Astrocyte (in vitro differentiated cells and primary cell): ENCODE measurements around the gene CENPL. TPM values are rescaled to one million over a fixed set of nuclear protein-coding genes. Genes with fewer than 3 reads are reported as not detected.

ENCODE experiments used
- DNase-seq: peaks from one replicate; pipeline ENCODE4 v3.0.0-alpha.2; 2010; ENCODE audit warnings: low read depth
- FAIRE-seq: peaks from 2 replicates; lab custom pipeline; 2011; peaks lifted over from hg19 to GRCh38; lab: Jason Lieb, UNC
- H2AFZ ChIP-seq: 2 replicates; pipeline ENCODE4 v1.6.0; 2012; ENCODE audit warnings: low read depth, low read length, inconsistent platforms
- H3K27ac ChIP-seq: 2 replicates; pipeline ENCODE4 v1.5.1; 2011; ENCODE audit warnings: low read depth, low read length, inconsistent platforms
- H3K27me3 ChIP-seq: 2 replicates; pipeline ENCODE4 v1.6.0; 2011; ENCODE audit warnings: low read length, inconsistent platforms; ENCODE audit not compliant: insufficient read depth
- H3K36me3 ChIP-seq: 2 replicates; pipeline ENCODE4 v1.5.1; 2011; ENCODE audit warnings: low read length, inconsistent platforms; ENCODE audit not compliant: insufficient read depth
- H3K4me1 ChIP-seq: 2 replicates; pipeline ENCODE4 v1.5.1; 2011; ENCODE audit warnings: low read length, inconsistent platforms; ENCODE audit not compliant: insufficient read depth
- H3K4me2 ChIP-seq: 2 replicates; pipeline ENCODE4 v1.6.0; 2012; ENCODE audit warnings: low read length, inconsistent platforms
- H3K4me3 ChIP-seq: 2 replicates; pipeline ENCODE4 v1.5.1; 2011; ENCODE audit warnings: low read depth, mild to moderate bottlenecking, low read length, inconsistent platforms; ENCODE audit not compliant: insufficient read depth
- H3K79me2 ChIP-seq: 2 replicates; pipeline ENCODE4 v1.6.0; 2012; ENCODE audit warnings: mild to moderate bottlenecking, low read length, inconsistent platforms; ENCODE audit not compliant: insufficient read depth
- H3K9ac ChIP-seq: 2 replicates; pipeline ENCODE4 v1.6.0; 2012; ENCODE audit warnings: mild to moderate bottlenecking, low read length, inconsistent platforms
- H3K9me3 ChIP-seq: 2 replicates; pipeline ENCODE4 v1.5.1; 2012; ENCODE audit warnings: low read depth, mild to moderate bottlenecking, low read length, inconsistent platforms; ENCODE audit not compliant: insufficient read depth
- H4K20me1 ChIP-seq: 2 replicates; pipeline ENCODE4 v1.6.0; 2012; ENCODE audit warnings: low read length, inconsistent platforms; ENCODE audit not compliant: insufficient read depth
- H3K27ac Mint-ChIP-seq: one replicate; pipeline ENCODE4 v1.8.0; 2021; ENCODE audit warnings: mild to moderate bottlenecking, mixed read lengths; ENCODE audit not compliant: unreplicated experiment
- H3K27me3 Mint-ChIP-seq: one replicate; pipeline ENCODE4 v1.8.0; 2021; ENCODE audit warnings: low read depth, mixed read lengths; ENCODE audit not compliant: unreplicated experiment
- H3K36me3 Mint-ChIP-seq: one replicate; pipeline ENCODE4 v1.8.0; 2021; ENCODE audit warnings: low read depth, mixed read lengths; ENCODE audit not compliant: unreplicated experiment
- H3K4me1 Mint-ChIP-seq: one replicate; pipeline ENCODE4 v1.8.0; 2021; ENCODE audit warnings: low read depth, mixed read lengths; ENCODE audit not compliant: unreplicated experiment
- H3K4me3 Mint-ChIP-seq: one replicate; pipeline ENCODE4 v1.8.0; 2021; ENCODE audit warnings: mild to moderate bottlenecking, moderate library complexity, mixed read lengths; ENCODE audit not compliant: unreplicated experiment
- H3K9me3 Mint-ChIP-seq: one replicate; pipeline ENCODE4 v1.8.0; 2021; ENCODE audit warnings: mild to moderate bottlenecking, mixed read lengths; ENCODE audit not compliant: unreplicated experiment
- EZH2 ChIP-seq: IDR thresholded peaks from 2 replicates; pipeline ENCODE4 v1.6.1; 2012; ENCODE audit warnings: mild to moderate bottlenecking, low read length, inconsistent platforms; ENCODE audit not compliant: insufficient read depth
- total RNA-seq: library from RNA; stranded (reverse); gene quantifications from 2 replicates; pipeline ENCODE4 v1.2.1, GENCODE V29; 2021
- TF ChIP-seq, protein P1 (sequence below): IDR thresholded peaks from 2 replicates; pipeline ENCODE4 v1.5.1; 2011; ENCODE audit warnings: low read depth, mild to moderate bottlenecking, inconsistent platforms, low read length, moderate library complexity; ENCODE audit not compliant: insufficient read depth

CENPL gene
- total RNA-seq, 1 donor from 2014 or later, result 7.9 TPM

DNA sequence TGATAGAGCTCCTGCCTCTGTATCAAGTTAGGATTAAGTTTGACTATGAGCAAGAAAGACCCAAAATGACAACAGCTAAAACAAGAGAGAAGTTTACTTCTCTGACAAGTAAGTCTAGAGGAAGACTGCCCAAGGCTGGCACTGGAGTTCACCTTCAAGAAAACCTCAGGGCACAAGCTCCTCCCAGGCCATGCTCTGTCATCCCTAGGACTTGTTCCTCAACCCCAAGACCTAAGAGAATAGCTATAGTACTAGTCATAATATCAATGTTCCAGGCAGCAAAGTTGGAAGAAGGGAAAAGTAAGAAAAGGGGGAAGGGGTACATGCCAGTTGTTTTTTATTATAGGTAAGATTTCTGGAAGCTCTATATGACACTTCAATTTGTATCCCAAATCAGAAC is 26.6 kb downstream of the CENPL start:
- H2AFZ ChIP-seq, result no peak overlapping the region
- no peak overlapping the region for H3K4me3 ChIP-seq
- no peak for TF ChIP-seq EZH2
- TF ChIP-seq, protein P1, sequence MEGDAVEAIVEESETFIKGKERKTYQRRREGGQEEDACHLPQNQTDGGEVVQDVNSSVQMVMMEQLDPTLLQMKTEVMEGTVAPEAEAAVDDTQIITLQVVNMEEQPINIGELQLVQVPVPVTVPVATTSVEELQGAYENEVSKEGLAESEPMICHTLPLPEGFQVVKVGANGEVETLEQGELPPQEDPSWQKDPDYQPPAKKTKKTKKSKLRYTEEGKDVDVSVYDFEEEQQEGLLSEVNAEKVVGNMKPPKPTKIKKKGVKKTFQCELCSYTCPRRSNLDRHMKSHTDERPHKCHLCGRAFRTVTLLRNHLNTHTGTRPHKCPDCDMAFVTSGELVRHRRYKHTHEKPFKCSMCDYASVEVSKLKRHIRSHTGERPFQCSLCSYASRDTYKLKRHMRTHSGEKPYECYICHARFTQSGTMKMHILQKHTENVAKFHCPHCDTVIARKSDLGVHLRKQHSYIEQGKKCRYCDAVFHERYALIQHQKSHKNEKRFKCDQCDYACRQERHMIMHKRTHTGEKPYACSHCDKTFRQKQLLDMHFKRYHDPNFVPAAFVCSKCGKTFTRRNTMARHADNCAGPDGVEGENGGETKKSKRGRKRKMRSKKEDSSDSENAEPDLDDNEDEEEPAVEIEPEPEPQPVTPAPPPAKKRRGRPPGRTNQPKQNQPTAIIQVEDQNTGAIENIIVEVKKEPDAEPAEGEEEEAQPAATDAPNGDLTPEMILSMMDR, result no peak
- peaks cover 15% of the 10 kb centered on the region for H3K36me3 ChIP-seq
- H3K79me2 ChIP-seq, result no peaks in the 10 kb centered on the region
- no peak overlapping the region for H3K27ac ChIP-seq
- Mint-ChIP-seq H3K4me3 (no peak overlapping the region), H3K27me3 (no peaks in the 10 kb centered on the region), H3K9me3 (no peaks in the 10 kb centered on the region), H3K27ac (no peak overlapping the region), H3K4me1 (peaks cover 5% of the 10 kb centered on the region), H3K36me3 (no peaks in the 10 kb centered on the region)
- H3K9me3 ChIP-seq, result no peaks in the 10 kb centered on the region
- no peak for DNase-seq
- no peak overlapping the region for H3K9ac ChIP-seq
- H3K27me3 ChIP-seq, result no peaks in the 10 kb centered on the region
- H3K4me1 ChIP-seq, result no peaks in the 10 kb centered on the region
- no peak overlapping the region for H3K4me2 ChIP-seq
- no peaks in the 10 kb centered on the region for H4K20me1 ChIP-seq
- FAIRE-seq, result no peak

DNA sequence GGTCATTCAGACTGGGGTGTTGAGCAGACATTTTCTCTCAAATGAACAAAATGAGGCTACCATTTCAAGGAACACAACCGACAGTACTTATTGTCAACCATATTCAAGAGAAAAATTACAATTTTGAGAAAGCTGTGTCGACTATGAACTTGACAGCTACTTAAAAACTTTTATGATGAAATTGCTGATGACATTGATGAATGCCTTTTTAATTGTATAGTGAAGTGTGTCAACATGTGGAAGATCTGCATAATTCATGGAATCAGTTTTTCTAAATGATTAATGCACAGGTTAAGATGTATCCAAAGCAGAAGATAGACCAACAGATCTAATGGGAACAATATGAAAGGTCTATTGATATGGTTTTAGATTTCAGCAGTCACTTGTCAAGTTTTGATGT is 34.8 kb downstream of the CENPL start:
- H3K9me3 Mint-ChIP-seq, result no peaks in the 10 kb centered on the region
- H3K4me1 ChIP-seq, result no peaks in the 10 kb centered on the region
- no peak overlapping the region for H2AFZ ChIP-seq
- no peaks in the 10 kb centered on the region for H3K27me3 Mint-ChIP-seq
- H3K27me3 ChIP-seq, result no peaks in the 10 kb centered on the region
- FAIRE-seq, result no peak
- H3K79me2 ChIP-seq, result no peaks in the 10 kb centered on the region
- DNase-seq, result no peak
- peaks cover 9% of the 10 kb centered on the region for H3K4me1 Mint-ChIP-seq
- no peaks in the 10 kb centered on the region for H3K9me3 ChIP-seq
- no peak overlapping the region for H3K4me2 ChIP-seq
- H3K27ac Mint-ChIP-seq, result no peak overlapping the region
- no peak for TF ChIP-seq EZH2
- TF ChIP-seq, protein P1, result no peak
- H3K36me3 ChIP-seq, result peaks cover 10% of the 10 kb centered on the region
- peaks cover 6% of the 10 kb centered on the region for H3K36me3 Mint-ChIP-seq
- no peak overlapping the region for H3K9ac ChIP-seq
- no peak overlapping the region for H3K4me3 Mint-ChIP-seq
- H3K27ac ChIP-seq, result no peak overlapping the region
- no peaks in the 10 kb centered on the region for H4K20me1 ChIP-seq
- H3K4me3 ChIP-seq, result no peak overlapping the region

DNA sequence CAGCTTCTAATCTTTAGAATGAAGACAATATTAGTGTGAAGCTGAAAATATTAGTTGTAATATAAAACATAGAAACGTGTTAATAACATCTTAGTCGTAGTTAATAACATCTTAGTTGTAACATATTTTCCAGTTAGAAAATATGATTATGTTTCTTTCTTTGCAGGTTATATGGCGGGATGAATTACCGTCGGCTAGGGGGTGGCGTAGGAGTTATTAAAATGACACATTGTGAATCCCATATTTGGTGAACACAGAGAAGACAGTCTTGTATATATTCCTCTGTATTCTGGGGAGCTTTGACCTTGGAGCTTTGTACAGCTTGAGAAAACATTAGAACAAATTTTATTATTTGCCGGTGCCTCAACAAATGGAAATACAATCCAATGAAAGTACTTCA is 39.7 kb downstream of the CENPL start:
- FAIRE-seq (no peak), DNase-seq (no peak)
- peaks cover 27% of the 10 kb centered on the region for H3K36me3 ChIP-seq
- no peaks in the 10 kb centered on the region for H3K9me3 ChIP-seq
- no peak overlapping the region for H3K27ac ChIP-seq
- no peaks in the 10 kb centered on the region for H3K4me1 ChIP-seq
- no peak overlapping the region for H3K27ac Mint-ChIP-seq
- H3K27me3 Mint-ChIP-seq, result no peaks in the 10 kb centered on the region
- H3K4me3 ChIP-seq, result no peak overlapping the region
- no peaks in the 10 kb centered on the region for H3K9me3 Mint-ChIP-seq
- no peak overlapping the region for H3K4me2 ChIP-seq
- H3K36me3 Mint-ChIP-seq, result peaks cover 6% of the 10 kb centered on the region
- H2AFZ ChIP-seq, result no peak overlapping the region
- H3K9ac ChIP-seq, result no peak overlapping the region
- no peaks in the 10 kb centered on the region for H4K20me1 ChIP-seq
- H3K27me3 ChIP-seq, result no peaks in the 10 kb centered on the region
- H3K4me3 Mint-ChIP-seq, result no peak overlapping the region
- H3K4me1 Mint-ChIP-seq, result peaks cover 3% of the 10 kb centered on the region
- H3K79me2 ChIP-seq, result no peaks in the 10 kb centered on the region
- no peak for TF ChIP-seq EZH2
- TF ChIP-seq, protein P1, result no peak
